GM19372 (cell line): ENCODE data around the gene ADH7.

Experiments
- ATAC-seq: cut with Tn5 transposase; IDR thresholded peaks from one replicate; pipeline ENCODE4 v1.9.1; 2021; ENCODE audit warnings: mild to moderate bottlenecking, low read depth, moderate library complexity; ENCODE audit not compliant: unreplicated experiment

ADH7 gene

DNA sequence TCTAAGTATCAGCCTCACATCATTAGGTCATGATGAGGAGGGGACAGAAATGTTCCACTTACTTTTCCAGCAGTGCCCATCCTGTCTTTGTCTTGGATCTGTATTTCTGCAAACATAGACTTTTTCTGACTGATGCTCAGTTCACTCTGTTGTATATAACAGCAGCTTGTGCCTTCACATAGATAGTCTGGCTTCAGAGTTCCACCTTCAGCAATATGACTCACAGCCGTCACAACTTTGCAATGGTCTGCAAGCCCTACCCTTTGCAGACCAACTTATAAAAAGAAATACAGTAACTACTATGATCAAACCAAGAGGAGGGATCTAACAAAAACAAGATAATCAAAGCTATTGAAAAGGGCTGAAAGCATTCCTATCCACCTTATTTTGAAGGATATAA is at the start of gene ADH7:
TSS of gene ADH7 (minus strand) at position 189 of the 400 bp plus-strand sequence. CDS start at position 80, 109 bp downstream.
- ATAC-seq = no peak

DNA sequence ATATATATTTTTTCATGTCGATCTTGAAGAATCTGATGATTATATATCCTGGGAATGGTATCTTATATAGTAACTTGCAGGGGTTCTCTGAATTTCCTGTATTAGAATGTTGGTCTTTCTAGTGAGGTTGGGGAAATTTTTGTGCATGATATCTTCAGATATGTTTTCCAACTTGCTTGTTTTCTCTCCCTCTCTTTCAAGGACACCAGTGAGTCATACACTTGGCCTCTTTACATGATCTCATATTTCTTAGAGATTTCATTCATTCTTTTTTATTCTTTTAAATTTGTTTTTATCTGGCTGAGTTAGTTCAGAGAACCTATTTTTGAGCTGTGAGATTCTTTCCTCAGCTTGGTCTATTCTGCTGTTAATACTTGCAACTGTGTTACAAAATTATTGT is 48.5 kb upstream of the ADH7 start:
- ATAC-seq = no peak

DNA sequence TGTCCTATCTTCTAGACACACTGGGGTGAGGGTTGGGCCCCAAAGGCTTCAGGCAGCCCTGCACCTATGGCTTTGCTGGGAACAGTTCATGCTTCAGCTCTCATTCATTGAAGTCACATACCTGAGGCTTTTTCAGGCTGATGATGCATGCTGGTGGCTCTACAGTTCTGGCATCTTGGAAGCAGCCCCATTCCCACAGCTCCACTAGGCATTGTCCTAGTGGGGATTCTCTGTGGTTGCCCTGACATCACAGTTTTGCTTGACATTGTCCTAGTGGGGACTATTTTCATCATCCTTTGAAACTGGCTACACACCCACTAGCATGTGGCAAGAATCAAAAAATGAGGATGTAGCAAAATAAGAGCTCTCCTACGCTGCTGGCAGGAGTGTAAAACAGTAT is 38.0 kb upstream of the ADH7 start:
- ATAC-seq = no peak

DNA sequence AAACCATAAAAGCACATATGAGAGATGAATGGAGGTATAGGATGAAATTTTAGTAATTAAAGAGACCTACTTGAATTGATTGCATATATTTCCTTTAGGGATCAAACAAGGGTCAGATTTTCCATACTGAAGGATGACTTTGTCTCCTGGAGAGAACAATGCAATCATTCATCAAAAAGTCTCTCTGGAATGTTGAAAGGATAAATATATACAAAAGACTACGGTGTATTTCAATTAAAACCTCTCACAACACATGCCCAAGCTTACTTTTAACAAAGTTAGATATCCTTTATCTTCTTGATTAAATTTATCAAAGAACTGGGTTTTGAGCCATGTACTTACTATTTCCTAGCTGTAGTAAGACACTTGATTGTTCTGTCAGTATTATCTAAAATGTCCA is 36.8 kb upstream of the ADH7 start:
- ATAC-seq = no peak

DNA sequence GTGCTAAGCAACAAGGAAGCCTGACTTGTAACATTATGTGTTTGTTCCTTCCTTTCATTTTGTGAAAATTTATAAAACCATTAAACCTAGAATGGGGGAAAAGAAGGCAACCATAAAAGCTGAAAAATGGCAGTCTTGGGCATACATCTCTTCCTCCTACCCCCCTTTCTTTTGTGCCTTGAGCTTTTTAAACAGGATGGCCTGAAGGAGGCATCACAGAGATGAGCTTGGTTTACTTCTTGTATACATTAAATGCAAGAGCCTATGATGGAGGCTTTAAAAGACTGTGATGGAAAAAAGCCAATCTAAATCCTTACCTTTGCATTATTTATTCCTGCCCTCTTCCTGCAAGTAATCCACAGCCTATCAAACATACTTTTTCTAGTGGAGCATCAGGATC is 36.2 kb upstream of the ADH7 start:
- no peak for ATAC-seq

DNA sequence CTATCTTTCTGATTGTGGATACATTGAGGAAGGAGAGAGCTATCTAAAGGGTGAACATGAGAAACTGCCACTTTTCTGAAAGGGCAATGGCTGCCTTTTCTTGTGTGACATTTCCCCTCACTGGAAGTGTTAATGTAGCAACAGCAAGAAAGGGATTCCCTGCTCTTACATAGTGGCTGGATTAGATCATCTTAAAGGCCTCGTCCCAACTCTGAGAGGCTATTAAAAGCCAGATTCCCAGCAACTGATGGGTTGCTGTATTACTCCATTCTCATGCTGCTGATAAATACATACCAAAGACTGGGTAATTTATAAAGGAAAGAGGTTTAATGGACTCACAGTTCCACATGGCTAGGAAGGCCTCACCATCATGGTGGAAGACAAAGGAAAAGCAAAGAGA is 33.7 kb upstream of the ADH7 start:
- ATAC-seq = no peak

DNA sequence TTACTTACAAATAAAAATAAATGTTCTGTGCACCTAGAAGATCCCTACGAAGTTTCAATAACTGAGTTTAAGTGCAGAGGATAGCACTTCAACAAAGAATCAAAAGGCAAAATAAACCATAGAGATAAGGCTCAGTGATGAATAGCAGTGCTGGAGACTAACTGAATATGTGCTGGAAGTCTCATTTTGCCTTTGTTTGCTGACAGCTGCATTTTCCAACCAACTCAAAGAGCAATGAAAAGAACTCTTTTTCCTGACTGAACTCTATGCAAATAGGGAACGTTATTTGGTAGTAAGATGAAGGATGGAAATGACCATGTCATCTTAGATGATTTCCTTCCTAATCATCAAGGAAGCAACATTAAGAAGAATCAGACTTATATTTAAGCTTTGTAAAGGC is 32.7 kb upstream of the ADH7 start:
- no peak for ATAC-seq

DNA sequence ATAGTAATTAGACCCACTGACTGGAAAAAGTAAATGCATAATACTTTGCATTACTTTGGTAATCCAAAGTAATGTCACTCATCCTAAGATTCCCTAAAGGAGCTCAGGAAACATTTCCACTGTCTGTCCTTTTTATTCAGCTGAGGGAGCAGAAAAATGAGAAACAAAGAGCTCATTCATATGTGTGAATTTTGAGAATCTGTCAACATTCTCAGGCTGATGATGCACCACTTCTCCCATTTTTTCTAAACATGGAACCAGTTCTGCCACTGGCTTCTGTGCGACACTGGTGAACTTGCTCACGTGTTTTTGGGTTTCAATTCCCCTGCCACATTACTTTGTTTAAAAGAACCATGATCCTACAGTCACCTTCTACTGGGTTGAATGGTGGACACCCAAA is 28.4 kb upstream of the ADH7 start:
- ATAC-seq = no peak

DNA sequence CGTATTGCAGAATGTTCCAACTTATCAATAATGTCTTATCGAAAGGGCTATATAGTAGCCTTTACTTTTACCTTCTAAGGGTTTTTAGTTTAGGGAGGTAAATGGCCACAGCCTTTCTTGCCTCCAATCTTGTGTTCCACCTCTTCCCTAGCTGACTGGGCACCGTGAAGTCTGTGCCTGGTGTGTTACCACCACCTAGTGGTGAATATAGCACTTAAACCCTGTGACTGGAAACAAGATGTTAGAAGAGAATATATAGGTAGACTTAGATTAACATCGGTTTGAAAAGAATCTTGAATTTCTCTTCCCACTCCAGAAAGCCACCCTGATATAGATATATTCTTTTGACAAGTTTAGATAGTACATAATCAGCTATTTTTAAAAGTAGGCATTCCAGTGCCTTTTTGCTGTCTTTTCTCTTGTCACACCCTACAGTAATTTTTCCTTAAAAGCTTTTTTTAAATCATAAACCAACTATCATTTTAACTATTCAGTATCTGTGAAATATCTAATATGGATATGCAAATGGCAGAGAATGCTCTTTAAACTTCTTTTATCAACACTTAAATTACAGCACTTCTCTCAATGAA is 27.8 kb upstream of the ADH7 start:
- ATAC-seq = peak; percentile 97

DNA sequence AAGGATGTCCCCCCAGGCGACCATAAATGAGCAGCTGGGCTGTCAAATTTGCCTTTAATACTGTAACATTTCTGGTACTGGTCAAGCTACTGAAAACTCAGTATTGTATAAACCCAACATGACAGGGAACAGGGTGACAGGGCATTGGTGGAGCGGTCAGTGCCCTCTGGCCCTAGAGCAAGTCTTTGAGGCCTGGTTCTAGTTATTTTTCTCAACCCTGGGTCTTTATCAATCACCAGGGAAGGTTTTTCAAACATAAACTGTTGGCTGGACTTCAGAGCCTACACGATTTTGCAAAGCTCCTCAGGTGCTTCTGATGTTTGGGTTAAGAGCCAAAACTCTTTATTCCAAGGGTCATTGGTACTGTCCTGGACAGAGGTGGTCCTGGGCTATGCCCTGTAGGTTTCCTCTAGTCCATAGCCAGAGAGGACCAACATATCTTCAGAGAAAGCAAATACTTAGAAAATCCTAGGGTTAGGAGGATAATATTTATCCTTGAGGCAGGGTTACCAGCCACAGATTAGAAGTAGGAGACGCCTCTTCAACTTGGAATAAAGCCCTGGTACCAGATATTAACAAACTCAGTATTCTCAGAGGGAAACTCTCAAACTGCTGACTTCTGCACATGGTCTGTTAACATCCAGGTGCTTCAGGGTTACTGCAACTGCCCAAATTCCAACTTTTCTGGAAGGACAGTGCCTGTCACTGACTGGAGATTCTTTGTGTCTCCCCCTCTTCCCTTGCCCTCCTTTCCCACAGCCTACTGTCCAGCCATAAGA is 26.7 kb upstream of the ADH7 start:
- ATAC-seq = no peak

DNA sequence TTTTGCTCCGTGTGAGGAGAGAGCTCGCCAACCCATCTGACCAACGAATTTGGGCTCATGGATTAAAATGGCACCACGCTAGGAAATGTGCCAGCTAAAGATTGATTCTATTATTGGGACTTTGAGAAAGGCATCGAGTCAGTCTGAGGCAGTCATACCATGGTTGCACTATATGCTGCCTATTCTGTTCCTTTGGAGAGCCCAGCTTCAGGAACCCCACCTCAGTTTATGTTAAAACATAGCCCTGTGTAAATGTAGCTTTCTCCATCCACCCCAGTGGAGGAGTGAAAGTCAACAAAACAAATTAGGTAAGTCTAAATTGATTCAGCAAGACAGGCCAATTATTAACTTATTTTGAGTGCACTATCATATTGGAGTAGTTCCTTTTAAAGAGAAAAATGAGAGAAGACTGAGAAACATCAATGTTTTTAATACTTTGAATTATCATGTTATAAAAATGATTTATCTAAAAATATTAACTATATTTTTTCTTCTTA is 24.5 kb upstream of the ADH7 start:
- no peak for ATAC-seq

DNA sequence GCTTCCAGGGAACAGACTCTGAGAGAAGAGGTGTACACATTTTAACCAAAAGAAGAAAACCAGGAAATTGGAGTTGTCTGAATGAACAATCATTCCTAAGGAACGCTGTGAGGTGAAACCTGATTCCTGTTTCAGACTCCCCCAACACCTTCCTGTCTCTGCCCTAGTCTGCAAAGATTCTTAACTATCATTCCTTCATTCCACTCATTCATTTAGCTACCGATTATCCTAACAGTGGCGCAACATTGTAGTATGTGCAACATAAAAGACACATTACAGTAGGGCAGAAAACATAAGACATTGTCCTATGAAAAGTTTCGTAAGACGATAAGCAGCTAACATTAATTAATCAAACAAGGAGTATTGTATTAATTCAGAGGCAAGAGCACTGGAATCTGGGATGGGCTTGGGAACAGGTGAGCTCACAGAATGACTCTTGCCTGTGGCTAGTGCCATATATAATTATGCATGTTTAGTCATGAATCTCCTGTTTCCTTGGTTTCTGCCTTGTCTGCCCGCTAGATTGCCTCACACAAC is 23.8 kb upstream of the ADH7 start:
- no peak for ATAC-seq

DNA sequence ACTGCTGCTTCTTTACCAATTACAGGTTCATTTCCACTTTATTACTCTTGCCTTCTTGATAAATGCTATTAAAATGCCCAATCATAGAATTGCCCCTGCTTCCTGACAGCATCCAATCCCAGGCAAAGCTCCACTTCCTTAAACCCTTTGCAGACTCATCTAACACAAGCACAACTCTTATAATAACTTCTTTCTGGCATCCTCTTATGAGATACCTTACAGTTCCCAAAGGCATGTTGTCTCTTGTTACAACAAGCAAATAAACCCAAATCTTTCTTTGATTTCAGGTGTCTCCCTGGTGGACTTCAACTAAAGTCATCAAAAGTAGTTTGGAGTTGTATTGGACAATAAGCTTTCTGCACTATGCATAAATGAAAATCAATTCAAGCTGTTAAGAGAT is 22.5 kb upstream of the ADH7 start:
- ATAC-seq = no peak

DNA sequence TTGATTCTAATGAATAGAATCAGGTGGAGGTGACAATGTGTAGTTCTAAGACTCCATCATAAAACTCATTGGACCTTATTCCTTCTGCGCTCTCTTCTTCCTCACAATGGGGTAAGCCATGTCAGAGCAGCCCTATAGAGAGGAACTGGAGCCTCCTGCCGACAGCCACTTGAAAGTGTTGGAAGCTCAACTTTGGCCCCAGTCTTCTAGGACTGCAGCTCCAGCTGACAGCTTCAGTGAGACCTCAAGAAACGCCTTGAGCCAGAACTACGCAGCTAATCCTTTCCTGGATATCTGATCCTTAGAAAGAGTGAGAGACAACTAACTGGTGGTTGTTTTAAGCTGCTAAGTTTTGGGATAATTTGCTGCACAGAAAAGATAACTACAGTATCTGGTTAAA is 22.1 kb upstream of the ADH7 start:
- no peak for ATAC-seq

DNA sequence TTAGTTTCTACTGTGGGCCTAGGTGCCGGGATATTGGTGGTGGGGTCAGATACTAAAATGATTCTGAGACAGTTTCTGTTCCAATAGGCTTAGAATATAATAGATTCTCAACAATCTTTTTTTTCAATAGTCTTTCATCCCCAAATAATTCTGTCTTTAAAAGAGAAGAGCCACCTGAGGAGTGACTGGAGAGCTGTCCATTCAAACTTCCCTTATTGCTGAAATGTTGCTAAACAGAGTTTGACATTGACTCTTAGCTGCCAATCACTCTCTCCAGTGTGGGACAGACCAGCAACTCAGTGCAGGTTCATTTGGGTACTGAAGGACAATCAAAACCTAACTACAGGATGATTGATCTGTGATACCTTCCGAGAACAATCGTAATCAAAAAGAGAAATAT is 12.4 kb upstream of the ADH7 start:
- ATAC-seq = peak; percentile 18

DNA sequence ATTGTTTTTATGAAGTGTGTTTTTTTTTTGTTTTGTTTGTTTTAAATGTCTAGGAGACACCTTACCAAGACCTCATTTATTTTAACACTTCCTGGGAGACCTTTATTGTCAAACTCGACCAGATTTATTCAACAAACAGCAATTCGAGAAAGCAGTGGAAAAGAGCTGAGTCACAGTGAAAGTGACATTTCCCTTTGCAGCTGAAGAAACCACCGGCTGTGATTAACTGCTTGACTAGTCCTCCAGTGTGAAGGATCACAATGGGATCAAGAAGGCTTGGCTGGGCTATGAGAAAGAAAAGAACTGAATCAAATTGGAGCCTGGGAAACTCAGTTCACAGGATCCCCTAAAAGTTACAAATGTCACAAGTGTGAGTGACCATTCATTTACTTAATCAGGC is 11.9 kb upstream of the ADH7 start:
- peak; percentile 95 for ATAC-seq

DNA sequence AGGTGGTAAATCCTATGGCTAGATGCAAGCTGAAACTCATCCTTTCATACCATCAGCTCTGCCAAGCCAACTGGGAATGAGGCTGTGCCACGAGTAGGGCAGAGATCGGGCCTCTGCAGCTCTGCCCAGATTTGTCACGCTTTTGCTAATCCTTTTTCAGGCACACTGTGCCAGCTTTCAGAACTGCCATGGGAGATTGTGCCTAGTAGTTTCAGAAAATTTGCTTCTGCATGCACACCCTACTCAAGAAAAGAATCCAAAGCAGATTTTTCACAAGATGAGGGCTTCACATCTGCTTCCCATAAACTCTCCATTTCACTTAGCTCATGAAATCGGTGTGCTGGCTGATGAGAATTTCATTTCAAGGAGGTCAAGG is 3.3 kb upstream of the ADH7 start:
- no peak for ATAC-seq

DNA sequence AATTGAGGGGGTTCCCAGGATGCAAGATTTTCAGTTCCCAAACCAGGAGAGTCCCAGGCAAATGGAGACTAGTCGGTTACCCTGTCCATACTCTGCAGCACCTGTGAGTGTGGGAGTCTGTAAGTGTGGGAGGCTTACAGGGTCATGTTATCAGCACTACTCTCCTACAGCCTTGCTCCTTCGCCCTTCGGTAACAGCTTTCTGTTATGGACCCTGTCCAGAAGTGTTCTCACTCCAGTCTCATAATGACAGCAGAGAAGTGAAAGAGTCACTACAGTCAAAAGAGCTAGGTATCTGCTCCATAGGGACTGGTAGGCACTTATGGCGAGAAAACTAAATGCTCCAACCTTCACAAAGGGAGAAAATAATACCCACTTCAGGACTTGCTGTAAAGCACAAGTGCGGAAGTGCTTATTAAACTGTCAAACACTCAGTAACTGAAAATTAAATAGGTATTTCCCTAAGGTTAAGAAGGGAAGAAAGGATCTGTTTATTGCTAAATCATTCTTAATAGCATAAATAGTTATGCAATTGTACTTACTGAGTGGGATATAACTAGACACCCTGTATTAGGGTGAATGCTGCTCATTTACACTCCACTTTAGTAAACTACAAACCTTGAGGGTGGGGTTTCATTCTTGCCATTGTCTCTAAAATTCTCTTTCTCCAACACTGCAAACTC is 2.7 kb upstream of the ADH7 start:
- ATAC-seq = no peak

DNA sequence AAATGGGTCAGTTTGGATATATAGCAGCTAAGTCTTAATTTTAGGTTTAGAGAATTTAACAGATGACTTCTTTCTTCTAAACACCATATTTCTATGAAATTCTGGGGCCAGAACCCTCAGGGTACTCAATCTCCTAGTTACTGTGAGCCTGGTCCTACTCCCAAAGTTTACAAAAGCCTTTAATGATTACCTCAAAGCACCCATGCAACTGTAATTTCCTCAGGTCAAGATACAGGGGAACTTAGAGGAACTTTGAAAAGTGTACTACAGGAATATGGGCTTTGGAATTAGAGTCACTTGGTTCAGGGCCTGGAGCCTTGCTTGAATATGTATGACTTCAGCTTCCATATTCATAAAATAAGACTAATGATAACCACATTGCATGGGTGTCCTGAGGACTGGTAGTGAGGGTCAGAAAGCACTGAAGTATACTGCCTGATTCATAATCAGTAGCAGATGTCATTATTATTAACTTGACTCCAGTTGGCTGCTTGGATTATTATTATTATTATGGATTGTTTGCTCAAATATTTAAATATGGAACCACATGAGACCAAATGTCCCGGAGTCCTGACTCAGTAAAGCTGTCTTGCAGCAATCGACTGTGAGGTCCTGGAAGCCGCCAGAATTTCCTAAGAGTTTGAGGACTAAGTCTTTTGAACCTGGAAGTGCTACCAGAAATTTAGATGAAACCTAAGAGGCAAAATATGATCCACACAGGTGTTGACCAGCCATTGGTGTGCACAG is 2.0 kb upstream of the ADH7 start:
- no peak for ATAC-seq

DNA sequence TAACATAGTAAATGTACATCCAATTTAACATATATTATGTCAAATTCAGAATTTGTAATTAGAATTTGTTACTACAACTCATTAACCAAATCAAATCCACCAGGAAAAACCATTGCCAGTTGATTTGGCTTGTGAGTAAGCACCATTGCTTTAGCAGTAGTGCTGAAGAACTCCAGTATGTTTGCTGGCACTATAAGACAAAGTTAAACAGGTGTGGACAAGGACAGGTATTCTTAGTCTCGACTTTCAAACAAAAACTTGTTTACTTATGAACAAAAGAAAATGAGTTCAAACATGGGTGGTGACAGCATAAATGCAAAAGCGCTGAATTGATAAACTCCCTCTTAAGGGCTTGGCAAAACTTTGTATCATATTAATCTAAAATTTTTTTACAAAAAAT is 1.3 kb upstream of the ADH7 start:
- ATAC-seq = no peak

DNA sequence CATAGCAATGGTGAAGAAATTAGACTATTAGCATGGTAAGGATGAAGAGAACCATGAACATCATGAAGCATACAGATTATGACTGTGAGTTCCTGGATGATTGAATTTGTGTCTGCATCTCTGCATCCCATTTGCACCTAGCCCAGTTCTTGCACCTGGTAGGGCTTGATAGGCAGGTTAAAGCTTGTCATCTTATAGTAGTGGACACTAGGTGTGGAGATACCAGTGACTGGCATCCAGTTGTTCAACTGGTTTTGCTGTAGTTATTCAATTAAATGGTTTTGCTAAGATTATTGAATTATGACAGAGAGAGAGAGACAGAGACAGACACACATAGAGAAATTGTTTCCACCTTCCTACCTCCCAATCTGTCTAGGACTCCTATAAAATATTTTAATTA is 5.0 kb downstream of the ADH7 start:
- ATAC-seq = no peak
